ENCODE results near the gene CCDC74B.
"Not testable (repeated sequence)": the region's sequence is repeated elsewhere in the genome, so short reads cannot be mapped to it uniquely, and the experiment has no call there.

CCDC74B gene

GRCh38 chr2:130145006-130145414 is at the start of gene CCDC74B:
Gene CCDC74B (minus strand): TSS chr2:130145112. CDS start chr2:130144996, 116 bp downstream.
- peak; percentile 22 for DNase-seq (ENCODE audit: low spot score)

DNA sequence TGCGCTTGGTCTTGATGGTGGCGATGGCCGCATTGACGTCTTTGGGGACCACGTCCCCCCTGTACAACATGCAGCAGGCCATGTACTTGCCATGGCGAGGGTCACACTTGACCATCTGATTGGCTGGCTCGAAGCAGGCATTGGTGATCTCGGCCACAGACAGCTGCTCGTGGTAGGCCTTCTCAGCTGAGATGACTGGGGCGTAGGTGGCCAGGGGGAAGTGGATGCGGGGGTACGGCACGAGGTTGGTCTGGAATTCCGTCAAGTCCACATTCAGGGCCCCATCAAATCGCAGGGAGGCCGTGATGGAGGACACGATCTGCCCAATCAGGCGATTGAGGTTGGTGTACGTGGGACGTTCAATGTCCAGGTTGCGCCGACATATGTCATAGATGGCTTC is 48.9 kb upstream of the CCDC74B start:
- DNase-seq (ENCODE audit: low spot score), result not testable (repeated sequence)

GRCh38 chr2:130192451-130192850 is 47.5 kb upstream of the CCDC74B start:
- not testable (repeated sequence) for DNase-seq (ENCODE audit: low spot score)

GRCh38 chr2:130191319-130191718 is 46.4 kb upstream of the CCDC74B start:
- DNase-seq (ENCODE audit: low spot score), result not testable (repeated sequence)

- DNase-seq (ENCODE audit: low spot score), result no peak
These were observed 45.3 kb upstream of the CCDC74B start for GRCh38 chr2:130190237-130190636.

DNA sequence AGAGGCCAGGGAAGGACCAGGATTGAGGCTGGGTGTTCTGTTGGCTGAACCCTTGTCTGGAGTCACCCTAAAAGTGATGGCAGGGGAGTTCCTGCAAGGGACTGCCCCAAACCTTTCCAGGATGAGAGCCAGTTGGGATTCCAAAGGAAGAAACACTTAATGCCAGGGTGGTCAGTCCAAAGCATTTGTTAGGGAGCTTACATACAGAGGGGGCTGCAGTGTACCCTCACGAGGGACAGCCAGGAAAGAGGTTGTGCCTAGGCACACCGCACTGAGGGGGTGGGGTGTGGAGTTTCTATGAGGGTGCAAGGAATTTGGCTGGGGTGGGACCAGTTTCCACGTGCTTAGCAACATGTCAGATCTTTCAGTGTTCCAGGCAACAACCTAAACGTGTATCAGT is 44.0 kb upstream of the CCDC74B start:
- DNase-seq (ENCODE audit: low spot score), result not testable (repeated sequence)

- DNase-seq (ENCODE audit: low spot score), result not testable (repeated sequence)
These were observed 43.2 kb upstream of the CCDC74B start for GRCh38 chr2:130187859-130188792.

DNA sequence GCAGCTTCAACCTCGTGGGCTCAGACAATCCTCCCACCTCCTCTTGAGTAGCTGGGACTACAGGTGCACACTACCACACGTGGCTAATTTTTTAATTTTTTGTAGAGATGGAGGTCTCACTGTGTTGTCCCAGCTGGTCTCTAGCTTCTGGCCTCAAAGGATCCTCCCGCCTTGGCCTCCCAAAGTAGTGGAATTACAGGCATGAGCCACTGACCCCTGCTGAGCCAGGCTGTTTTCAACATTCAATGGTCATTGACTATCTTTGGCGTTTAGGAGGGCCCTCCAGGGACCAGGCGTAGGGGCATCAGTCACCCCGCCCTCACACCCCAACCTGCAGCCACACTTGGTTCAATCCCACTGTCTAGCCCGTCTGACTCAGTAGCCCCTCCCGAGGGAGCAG is 42.4 kb upstream of the CCDC74B start:
- no peak for DNase-seq (ENCODE audit: low spot score)

DNA sequence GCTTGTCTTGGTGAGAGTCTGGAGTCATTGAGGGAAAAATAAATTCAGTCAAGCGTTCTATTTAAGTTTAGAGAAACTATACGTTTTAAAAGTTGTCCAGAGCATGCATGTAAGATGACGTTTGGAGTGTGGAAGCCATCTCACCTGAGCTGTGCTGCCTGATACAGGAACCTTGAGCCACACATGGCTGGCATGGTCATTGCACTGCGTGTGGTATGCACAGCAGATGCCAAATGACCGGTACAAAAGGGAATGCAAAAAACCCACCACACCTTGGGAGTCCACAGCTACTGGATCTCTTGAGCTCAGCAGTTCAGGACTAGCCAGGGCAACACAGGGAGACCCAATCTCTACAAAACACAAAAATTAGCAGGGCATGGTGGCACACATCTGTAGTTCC is 41.5 kb upstream of the CCDC74B start:
- DNase-seq (ENCODE audit: low spot score), result no peak

DNA sequence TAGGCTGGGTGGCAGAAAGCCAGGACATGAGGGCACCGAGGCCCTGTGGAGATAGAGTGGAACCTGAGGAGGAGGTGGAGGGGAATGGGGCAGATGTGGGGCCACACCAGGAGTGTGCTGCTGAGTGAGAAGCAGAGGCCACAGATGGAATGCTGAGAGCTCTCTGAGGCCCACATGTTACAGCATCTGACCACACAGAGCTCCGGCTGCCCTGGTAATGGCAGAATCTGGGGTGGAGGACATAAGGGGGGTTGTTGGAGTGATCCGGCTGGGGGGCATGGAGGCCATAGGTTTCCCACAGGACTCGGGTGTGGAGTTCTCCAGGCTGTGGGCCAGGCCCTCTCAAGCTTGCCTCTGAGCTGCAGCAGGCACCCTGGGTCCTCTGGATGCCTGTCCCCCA is 41.0 kb upstream of the CCDC74B start:
- DNase-seq (ENCODE audit: low spot score), result no peak

DNA sequence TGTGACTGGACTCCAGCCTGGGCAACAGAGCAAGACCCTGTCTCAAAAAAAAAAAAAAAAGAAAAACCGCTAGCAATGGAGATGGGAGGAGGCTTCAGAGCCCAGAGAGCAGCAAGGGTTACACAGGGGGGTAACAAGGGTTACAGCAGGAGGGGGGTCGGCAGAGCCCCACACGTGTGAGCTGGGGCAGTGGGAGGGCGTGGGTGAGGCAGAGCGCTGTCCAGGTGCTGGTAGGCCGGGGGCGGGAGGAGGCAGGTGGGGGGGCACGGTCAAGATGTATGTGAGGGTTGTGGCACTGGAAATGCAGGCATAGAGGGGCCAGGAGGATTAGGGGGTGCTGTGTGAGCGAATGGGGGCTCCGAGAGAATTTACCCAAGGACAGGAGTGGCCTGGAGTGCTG is 40.5 kb upstream of the CCDC74B start:
- DNase-seq (ENCODE audit: low spot score), result no peak

- no peak for DNase-seq (ENCODE audit: low spot score)
These were observed 38.8 kb upstream of the CCDC74B start for GRCh38 chr2:130183512-130184373.

GRCh38 chr2:130182826-130183511 is 38.1 kb upstream of the CCDC74B start:
- not testable (repeated sequence) for DNase-seq (ENCODE audit: low spot score)

DNA sequence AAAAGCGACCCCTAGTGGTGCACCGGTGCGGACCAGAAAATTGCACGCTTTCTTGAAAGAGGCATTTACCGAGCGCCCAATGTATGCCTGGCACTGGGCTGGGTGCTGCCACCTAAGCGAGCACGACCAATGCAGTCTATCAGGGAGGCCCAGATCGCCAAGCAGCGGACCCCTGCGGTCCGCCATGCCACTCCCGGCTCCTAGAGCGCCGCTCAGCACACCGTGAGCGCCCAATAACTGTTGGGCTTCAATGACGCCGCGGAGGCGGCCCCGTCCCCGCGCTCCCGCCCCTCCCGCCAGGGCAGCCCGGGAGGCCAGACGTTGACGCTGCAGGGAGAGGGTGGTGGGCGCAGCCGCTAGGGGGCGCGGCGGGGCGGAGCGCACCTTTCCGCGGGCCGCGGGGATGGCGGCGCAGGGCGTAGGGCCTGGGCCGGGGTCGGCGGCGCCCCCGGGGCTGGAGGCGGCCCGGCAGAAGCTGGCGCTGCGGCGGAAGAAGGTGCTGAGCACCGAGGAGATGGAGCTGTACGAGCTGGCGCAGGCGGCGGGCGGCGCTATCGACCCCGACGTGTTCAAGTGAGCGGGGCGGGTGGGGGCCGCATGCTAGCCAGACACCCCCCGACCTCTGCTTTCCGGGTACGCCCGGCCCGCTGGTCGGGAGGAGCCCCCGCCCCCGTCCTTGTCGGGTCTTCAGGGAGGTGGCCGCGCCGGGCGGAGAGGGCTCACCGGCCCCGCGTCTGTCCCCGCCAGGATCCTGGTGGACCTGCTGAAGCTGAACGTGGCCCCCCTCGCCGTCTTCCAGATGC is 37.2 kb upstream of the CCDC74B start, which contains the start of gene MZT2B:
Gene MZT2B, plus strand, starts transcription at position 383 of the 803 bp plus-strand sequence. Its CDS starts 21 bp downstream, at position 404.
- peak; percentile 71 for DNase-seq (ENCODE audit: low spot score)

- DNase-seq (ENCODE audit: low spot score), result peak; percentile 92
These were observed 36.5 kb upstream of the CCDC74B start, which contains the start of gene SMPD4 for GRCh38 chr2:130181325-130181879. Gene SMPD4 (minus strand): TSS chr2:130181602. CDS start chr2:130176592, 5,010 bp downstream.

GRCh38 chr2:130180404-130181324 is 35.8 kb upstream of the CCDC74B start:
- DNase-seq (ENCODE audit: low spot score), result not testable (repeated sequence)

- DNase-seq (ENCODE audit: low spot score), result not testable (repeated sequence)
These were observed 30.0 kb upstream of the CCDC74B start for GRCh38 chr2:130174866-130175265.

- no peak for DNase-seq (ENCODE audit: low spot score)
These were observed 25.0 kb upstream of the CCDC74B start for GRCh38 chr2:130169896-130170295.

DNA sequence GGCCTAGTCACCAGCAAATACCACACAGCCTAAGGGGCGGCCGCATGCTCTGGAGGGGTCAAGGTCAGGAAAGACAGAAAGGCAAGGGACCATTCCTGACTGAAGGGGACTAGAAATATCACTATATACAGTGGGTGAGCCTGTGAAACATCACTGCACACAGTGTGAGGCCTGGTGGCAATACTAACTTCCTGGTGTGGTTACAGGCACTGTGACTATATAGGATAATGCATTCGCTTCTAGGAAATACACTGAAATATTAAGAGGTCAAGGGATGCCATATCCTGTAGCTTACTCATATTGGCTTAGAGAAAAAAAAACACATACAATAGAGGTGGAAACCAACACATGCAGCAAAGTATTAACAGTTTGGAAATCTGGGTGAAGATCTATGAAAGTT is 24.3 kb upstream of the CCDC74B start:
- DNase-seq (ENCODE audit: low spot score), result not testable (repeated sequence)

All from SW480 (cell line).